Measurements from ENCODE around the gene FHAD1.

Gene FHAD1

DNA sequence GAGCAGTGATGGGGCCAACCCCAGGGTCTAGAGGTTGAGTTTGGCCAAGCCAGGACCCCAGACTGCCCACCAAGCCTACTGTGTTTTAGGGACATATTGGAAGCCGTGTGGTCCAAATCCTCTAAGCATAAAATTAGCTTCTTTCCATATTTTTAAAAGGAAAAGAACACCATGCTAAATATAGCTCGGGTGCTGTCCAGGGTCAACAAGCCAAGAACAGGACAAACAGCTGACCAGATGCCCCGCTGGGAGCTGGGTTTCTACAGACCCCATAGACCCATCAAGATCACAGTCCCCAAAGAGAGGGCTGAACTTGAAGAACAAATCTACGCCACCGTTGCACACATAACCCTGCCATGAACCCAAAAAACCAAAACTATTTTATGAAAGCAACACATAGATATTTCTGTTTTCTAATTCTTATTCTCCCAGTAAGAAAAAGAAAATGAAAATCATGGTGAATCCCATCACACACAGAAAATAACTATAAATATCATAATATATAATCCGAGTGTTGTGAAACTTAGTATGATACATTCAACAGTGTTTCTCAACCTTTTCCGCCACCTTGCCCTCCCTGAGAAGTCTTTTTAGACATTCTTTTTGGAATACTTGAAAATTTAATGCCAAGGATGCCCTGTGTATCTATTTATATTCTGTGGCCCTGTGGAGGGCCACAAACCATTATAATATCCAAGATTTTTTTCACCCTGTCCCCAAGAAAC is 36.2 kb upstream of the FHAD1 start:
- H3K27me3 ChIP-seq (ENCODE audit: control insufficient read depth, insufficient read depth, low read length): no peaks in the 10 kb centered on the region
- H3K9ac ChIP-seq (ENCODE audit: low read length): no peak overlapping the region
- no peak overlapping the region for H3K4me3 ChIP-seq (ENCODE audit: low read length)
- peaks cover 27% of the 10 kb centered on the region for H3K4me1 ChIP-seq (ENCODE audit: control insufficient read depth, low read depth, low read length)
- no peaks in the 10 kb centered on the region for H3K36me3 ChIP-seq (ENCODE audit: control insufficient read depth, low read depth, low read length)
- H3K9me3 ChIP-seq (ENCODE audit: control insufficient read depth, low read depth, low read length): no peaks in the 10 kb centered on the region
- H3K27ac ChIP-seq (ENCODE audit: low read length): no peak overlapping the region

- no peaks in the 10 kb centered on the region for H3K36me3 ChIP-seq (ENCODE audit: control insufficient read depth, low read depth, low read length)
- no peaks in the 10 kb centered on the region for H3K9me3 ChIP-seq (ENCODE audit: control insufficient read depth, low read depth, low read length)
- H3K27me3 ChIP-seq (ENCODE audit: control insufficient read depth, insufficient read depth, low read length): no peaks in the 10 kb centered on the region
- H3K4me3 ChIP-seq (ENCODE audit: low read length): no peak overlapping the region
- peaks cover 21% of the 10 kb centered on the region for H3K4me1 ChIP-seq (ENCODE audit: control insufficient read depth, low read depth, low read length)
- H3K9ac ChIP-seq (ENCODE audit: low read length): no peak overlapping the region
- no peak overlapping the region for H3K27ac ChIP-seq (ENCODE audit: low read length)
Measured at GRCh38 chr1:15211424-15211823, 35.6 kb upstream of the FHAD1 start.

DNA sequence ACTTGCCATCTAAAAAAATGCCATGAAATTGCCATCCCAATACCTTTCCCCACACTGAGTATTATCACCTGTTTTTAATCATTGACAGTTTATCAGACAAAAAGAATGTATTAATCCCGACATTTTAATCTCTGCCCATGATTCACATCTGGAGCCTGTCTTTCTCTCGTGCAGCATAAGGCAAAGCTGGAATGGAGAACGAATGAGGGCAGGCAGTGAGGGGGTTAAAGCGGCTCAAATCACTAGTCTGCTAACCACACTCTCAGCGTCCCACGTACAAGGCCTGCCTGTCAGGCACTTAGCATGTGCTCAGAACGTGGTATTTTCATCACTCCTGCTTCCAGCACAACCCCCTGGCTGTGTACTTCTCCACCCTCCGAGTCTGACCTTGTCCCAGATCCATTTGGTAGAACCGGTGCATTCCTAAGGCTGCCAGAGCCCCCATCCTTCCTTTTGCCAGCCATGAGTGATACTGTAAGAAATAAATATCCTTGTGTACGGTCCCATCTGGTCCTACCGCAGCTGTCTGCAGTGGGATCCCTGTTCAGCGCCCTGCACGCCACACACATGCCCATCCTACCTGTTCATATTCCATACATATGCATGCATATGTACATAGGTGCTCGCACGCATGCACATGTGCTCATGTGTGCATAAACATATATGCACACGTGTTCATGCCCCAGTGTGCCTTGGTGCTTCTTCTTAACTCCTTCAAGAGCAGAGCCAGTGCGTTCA is 34.6 kb upstream of the FHAD1 start:
- no peaks in the 10 kb centered on the region for H3K36me3 ChIP-seq (ENCODE audit: control insufficient read depth, low read depth, low read length)
- H3K9me3 ChIP-seq (ENCODE audit: control insufficient read depth, low read depth, low read length): no peaks in the 10 kb centered on the region
- no peaks in the 10 kb centered on the region for H3K27me3 ChIP-seq (ENCODE audit: control insufficient read depth, insufficient read depth, low read length)
- H3K4me1 ChIP-seq (ENCODE audit: control insufficient read depth, low read depth, low read length): peaks cover 12% of the 10 kb centered on the region
- H3K27ac ChIP-seq (ENCODE audit: low read length): no peak overlapping the region
- no peak overlapping the region for H3K4me3 ChIP-seq (ENCODE audit: low read length)
- no peak overlapping the region for H3K9ac ChIP-seq (ENCODE audit: low read length)

DNA sequence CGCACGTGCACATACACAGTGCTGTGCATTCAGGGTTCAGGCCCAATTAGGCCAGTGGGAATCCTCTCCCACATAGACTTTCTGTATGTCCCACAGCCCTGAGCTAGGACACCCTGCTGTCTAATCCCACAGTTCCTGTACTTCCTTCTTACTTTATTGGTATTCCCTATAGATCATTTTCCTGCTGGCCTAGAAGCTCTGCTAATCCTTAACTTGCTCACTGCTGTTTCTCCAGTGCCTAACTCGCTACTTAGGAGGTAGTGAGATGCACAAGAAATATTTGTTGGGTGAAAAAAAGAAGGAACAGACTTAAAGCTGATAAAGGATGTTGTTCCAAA is 34.1 kb upstream of the FHAD1 start:
- no peaks in the 10 kb centered on the region for H3K36me3 ChIP-seq (ENCODE audit: control insufficient read depth, low read depth, low read length)
- H3K9me3 ChIP-seq (ENCODE audit: control insufficient read depth, low read depth, low read length): no peaks in the 10 kb centered on the region
- no peak overlapping the region for H3K27ac ChIP-seq (ENCODE audit: low read length)
- peaks cover 6% of the 10 kb centered on the region for H3K4me1 ChIP-seq (ENCODE audit: control insufficient read depth, low read depth, low read length)
- no peak overlapping the region for H3K4me3 ChIP-seq (ENCODE audit: low read length)
- H3K9ac ChIP-seq (ENCODE audit: low read length): no peak overlapping the region
- no peaks in the 10 kb centered on the region for H3K27me3 ChIP-seq (ENCODE audit: control insufficient read depth, insufficient read depth, low read length)

- Histone ChIP-seq H3K9ac (ENCODE audit: low read length) (no peak overlapping the region), H3K27ac (ENCODE audit: low read length) (no peak overlapping the region), H3K4me3 (ENCODE audit: low read length) (no peak overlapping the region), H3K36me3 (ENCODE audit: control insufficient read depth, low read depth, low read length) (no peaks in the 10 kb centered on the region), H3K9me3 (ENCODE audit: control insufficient read depth, low read depth, low read length) (no peaks in the 10 kb centered on the region), H3K4me1 (ENCODE audit: control insufficient read depth, low read depth, low read length) (peaks cover 3% of the 10 kb centered on the region), H3K27me3 (ENCODE audit: control insufficient read depth, insufficient read depth, low read length) (no peaks in the 10 kb centered on the region)
Measured at GRCh38 chr1:15213341-15213821, 33.6 kb upstream of the FHAD1 start.

DNA sequence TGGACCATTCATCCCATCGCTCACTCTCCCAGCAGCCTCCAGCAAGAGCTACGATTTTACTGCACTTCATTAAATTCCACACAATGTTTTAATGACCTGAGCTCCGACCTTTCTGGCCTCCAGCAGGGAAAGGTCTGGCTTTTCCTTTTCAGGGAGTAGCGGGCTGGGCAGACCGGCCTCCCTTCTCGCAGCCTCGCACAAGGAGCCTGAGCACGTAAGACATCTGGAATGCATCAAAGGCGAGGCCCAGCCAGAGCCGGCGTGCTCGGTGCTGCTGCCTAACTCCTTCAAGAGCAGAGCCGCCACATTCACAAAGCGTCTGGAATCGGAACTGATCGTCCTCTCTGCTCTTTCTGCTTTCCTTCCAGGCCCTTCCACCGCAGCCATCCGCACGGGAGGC is 32.5 kb upstream of the FHAD1 start:
- Histone ChIP-seq H3K4me3 (ENCODE audit: low read length) (no peak overlapping the region), H3K27me3 (ENCODE audit: control insufficient read depth, insufficient read depth, low read length) (no peaks in the 10 kb centered on the region), H3K9ac (ENCODE audit: low read length) (no peak overlapping the region), H3K27ac (ENCODE audit: low read length) (no peak overlapping the region), H3K4me1 (ENCODE audit: control insufficient read depth, low read depth, low read length) (peaks cover 3% of the 10 kb centered on the region), H3K36me3 (ENCODE audit: control insufficient read depth, low read depth, low read length) (no peaks in the 10 kb centered on the region), H3K9me3 (ENCODE audit: control insufficient read depth, low read depth, low read length) (no peaks in the 10 kb centered on the region)

- Histone ChIP-seq H3K9me3 (ENCODE audit: control insufficient read depth, low read depth, low read length) (no peaks in the 10 kb centered on the region), H3K27me3 (ENCODE audit: control insufficient read depth, insufficient read depth, low read length) (no peaks in the 10 kb centered on the region), H3K36me3 (ENCODE audit: control insufficient read depth, low read depth, low read length) (peaks cover 5% of the 10 kb centered on the region), H3K4me1 (ENCODE audit: control insufficient read depth, low read depth, low read length) (peaks cover 3% of the 10 kb centered on the region), H3K4me3 (ENCODE audit: low read length) (no peak overlapping the region), H3K27ac (ENCODE audit: low read length) (no peak overlapping the region), H3K9ac (ENCODE audit: low read length) (no peak overlapping the region)
Measured at GRCh38 chr1:15215116-15215515, 31.9 kb upstream of the FHAD1 start.

GRCh38 chr1:15217654-15218053 is 29.4 kb upstream of the FHAD1 start:
- H3K4me3 ChIP-seq (ENCODE audit: low read length): no peak overlapping the region
- H3K9ac ChIP-seq (ENCODE audit: low read length): no peak overlapping the region
- H3K27ac ChIP-seq (ENCODE audit: low read length): no peak overlapping the region
- no peaks in the 10 kb centered on the region for H3K4me1 ChIP-seq (ENCODE audit: control insufficient read depth, low read depth, low read length)
- peaks cover 5% of the 10 kb centered on the region for H3K36me3 ChIP-seq (ENCODE audit: control insufficient read depth, low read depth, low read length)
- no peaks in the 10 kb centered on the region for H3K9me3 ChIP-seq (ENCODE audit: control insufficient read depth, low read depth, low read length)
- no peaks in the 10 kb centered on the region for H3K27me3 ChIP-seq (ENCODE audit: control insufficient read depth, insufficient read depth, low read length)

GRCh38 chr1:15218287-15219279 is 28.4 kb upstream of the FHAD1 start:
- Histone ChIP-seq H3K27ac (ENCODE audit: low read length) (no peak overlapping the region), H3K27me3 (ENCODE audit: control insufficient read depth, insufficient read depth, low read length) (no peaks in the 10 kb centered on the region)

DNA sequence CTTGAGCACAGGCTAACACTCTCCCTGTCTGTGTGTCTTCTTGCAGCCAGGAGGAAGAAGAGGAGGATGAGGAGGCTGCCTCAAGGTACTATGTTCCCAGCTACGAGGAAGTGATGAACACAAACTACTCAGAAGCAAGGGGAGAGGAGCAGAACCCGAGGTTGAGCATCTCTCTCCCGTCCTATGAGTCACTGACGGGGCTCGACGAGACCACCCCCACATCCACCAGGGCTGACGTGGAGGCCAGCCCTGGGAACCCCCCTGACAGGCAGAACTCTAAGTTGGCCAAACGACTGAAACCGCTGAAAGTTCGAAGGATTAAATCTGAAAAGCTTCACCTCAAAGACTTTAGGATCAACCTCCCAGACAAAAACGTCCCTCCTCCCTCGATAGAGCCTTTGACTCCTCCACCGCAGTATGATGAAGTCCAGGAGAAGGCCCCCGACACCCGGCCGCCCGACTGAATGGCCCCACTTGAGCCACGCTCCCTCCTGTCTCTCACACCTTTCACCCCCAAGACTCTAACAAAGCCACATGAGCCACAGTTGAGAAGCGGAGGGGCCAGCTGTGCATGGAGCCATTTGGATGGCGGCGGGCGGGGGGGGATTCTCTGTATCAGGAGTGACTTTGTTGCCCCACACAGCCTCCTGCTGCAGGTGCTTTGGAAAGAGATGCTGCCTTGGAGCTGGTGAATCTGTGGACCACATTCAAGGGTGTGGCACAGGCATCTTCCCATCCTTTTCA is 27.6 kb upstream of the FHAD1 start:
- Histone ChIP-seq H3K27me3 (ENCODE audit: control insufficient read depth, insufficient read depth, low read length) (no peaks in the 10 kb centered on the region), H3K4me1 (ENCODE audit: control insufficient read depth, low read depth, low read length) (no peaks in the 10 kb centered on the region), H3K36me3 (ENCODE audit: control insufficient read depth, low read depth, low read length) (peaks cover 5% of the 10 kb centered on the region), H3K9ac (ENCODE audit: low read length) (no peak overlapping the region), H3K9me3 (ENCODE audit: control insufficient read depth, low read depth, low read length) (no peaks in the 10 kb centered on the region), H3K27ac (ENCODE audit: low read length) (no peak overlapping the region), H3K4me3 (ENCODE audit: low read length) (no peak overlapping the region)

More at GRCh38 chr1:15218287-15219279, 28.4 kb upstream of the FHAD1 start:
- H3K9ac ChIP-seq (ENCODE audit: low read length): no peak overlapping the region
- H3K4me1 ChIP-seq (ENCODE audit: control insufficient read depth, low read depth, low read length): no peaks in the 10 kb centered on the region
- H3K4me3 ChIP-seq (ENCODE audit: low read length): no peak overlapping the region
- H3K36me3 ChIP-seq (ENCODE audit: control insufficient read depth, low read depth, low read length): peaks cover 5% of the 10 kb centered on the region
- no peaks in the 10 kb centered on the region for H3K9me3 ChIP-seq (ENCODE audit: control insufficient read depth, low read depth, low read length)

- Histone ChIP-seq H3K27me3 (ENCODE audit: control insufficient read depth, insufficient read depth, low read length) (no peaks in the 10 kb centered on the region), H3K9ac (ENCODE audit: low read length) (no peak overlapping the region), H3K36me3 (ENCODE audit: control insufficient read depth, low read depth, low read length) (peaks cover 5% of the 10 kb centered on the region), H3K4me1 (ENCODE audit: control insufficient read depth, low read depth, low read length) (no peaks in the 10 kb centered on the region), H3K27ac (ENCODE audit: low read length) (no peak overlapping the region), H3K4me3 (ENCODE audit: low read length) (no peak overlapping the region), H3K9me3 (ENCODE audit: control insufficient read depth, low read depth, low read length) (no peaks in the 10 kb centered on the region)
Measured at GRCh38 chr1:15220024-15220392, 27.0 kb upstream of the FHAD1 start.

Measured in iPS-18a (cell line).